ENCODE data around the gene HIKESHI.

HIKESHI gene

DNA sequence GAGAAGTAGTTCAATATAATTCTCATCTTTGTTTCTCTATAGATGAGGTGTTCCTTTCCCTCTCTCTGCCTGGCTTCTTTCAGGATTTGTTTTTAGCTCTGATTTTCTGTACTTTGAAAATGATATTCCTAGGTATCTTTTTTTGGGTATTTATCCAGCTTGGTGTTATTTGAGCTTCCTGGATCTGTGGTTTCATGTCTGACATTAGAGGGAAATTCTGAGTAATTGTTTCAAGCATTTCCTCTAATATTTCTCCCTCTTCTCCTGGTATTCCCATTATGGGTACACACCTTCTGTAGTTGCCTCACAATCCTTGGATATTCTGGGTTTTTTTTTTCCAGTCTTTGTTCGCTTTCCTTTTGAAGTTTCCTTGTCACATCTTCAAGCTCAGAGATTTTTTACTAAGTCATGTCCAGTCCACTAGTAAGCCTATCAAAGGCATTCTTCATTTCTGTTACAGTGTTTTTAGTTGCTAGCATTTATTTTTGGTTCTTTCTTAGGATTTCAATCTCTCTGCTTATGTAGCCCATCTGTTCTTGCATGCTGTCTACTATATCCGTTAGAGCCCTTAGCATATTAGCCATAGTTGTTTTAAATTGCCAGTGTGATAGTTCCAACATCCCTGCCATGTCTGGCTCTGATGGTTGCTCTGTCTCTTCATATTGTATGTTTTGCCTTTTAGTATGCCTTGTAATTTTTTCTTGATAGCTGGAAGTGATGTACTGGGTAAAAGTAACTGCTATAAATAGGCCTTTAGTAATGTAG, 78.4 kb downstream of the HIKESHI start:
- DNase-seq = no peak

GRCh38 chr11:86383041-86383955, 81.3 kb downstream of the HIKESHI start:
- no peak for DNase-seq

DNA sequence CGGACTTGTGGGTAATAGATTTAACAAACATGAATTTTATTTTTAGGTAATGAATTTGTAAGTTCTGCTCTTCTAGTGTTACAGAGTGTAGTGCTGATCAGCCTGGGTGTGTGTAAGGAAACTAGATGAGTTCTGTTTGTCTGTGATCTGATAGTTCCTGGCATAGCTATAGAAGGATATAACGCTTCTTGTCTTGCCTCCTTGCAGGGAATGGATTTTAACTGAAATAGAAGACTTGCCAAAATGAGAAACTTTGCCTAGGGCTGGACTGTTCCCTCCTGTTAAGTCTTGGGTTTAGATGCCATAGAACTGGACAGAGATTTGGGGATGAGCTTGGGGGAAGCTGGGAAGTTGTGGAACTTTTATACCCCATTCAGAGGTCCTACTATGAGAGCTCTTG, 84.2 kb downstream of the HIKESHI start:
- DNase-seq = no peak

DNA sequence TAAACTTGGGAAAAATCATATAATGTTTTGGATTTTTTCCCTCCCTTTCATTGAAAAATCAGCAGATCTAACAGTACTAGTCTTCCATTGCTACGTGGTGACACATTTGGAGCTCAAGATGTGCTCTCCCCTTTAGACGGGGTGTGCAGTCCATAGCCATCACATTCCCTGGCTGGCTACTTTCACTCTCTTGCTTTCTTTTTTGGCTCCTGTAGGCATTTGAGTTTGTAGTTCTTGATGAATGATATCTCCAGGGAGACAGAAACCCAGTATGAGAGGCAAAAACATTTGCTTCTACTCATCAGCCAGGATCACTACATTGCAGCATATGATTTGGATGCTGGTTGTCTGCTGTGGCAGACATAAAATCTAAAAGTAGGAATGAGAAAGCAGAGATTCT, 84.7 kb downstream of the HIKESHI start:
- DNase-seq = no peak

- no peak for DNase-seq
These were observed 86.2 kb downstream of the HIKESHI start for GRCh38 chr11:86388198-86388597.

- DNase-seq = no peak
These were observed 88.4 kb downstream of the HIKESHI start for GRCh38 chr11:86390487-86390886.

DNA sequence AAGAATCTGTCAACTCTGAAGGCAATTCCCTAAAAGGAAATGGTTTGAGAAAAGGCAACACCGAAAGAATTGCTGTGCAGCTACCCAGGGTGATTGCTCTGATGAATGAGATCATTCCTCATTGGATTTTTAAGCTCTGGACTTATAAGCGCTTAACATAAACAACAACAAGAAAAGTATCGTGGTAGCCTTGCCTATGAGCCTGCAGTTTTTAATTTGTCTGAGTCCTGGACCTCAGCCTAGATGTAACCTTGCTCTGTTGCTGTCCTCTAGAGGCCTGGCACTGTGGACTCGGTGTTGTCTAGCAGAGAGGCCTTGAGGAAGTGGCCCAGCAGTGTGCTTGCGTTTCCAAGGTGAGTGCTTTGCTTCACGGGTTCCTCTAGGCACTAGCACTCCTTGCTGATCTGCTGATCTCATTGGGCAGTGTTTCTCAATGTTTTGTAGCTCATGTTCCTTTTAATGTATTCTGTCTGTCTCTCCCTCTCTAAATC, 93.1 kb downstream of the HIKESHI start:
- DNase-seq = no peak
